ENCODE measurements around the gene MIA3. TPM values are rescaled to one million over a fixed set of nuclear protein-coding genes. Genes with fewer than 3 reads are reported as not detected.
"Not testable (repeated sequence)": the region's sequence is repeated elsewhere in the genome, so short reads cannot be mapped to it uniquely, and the experiment has no call there.

Gene MIA3
- total RNA-seq, 1 donor from 2014 or later = 22.8 TPM

- Histone ChIP-seq H3K9me3 (no peaks in the 10 kb centered on the region), H3K27ac (no peak overlapping the region), H3K36me3 (no peaks in the 10 kb centered on the region), H3K27me3 (no peaks in the 10 kb centered on the region), H3K4me1 (peaks cover 0 to 6% of the 10 kb centered on the region in 2 donors), H3K4me3 (no peak overlapping the region)
- intact Hi-C loops (cut with DNase I) = no loop called here
- DNase-seq (ENCODE audit: low spot score in 2 of 2) = no peak
- TF ChIP-seq CTCF (IDR thresholded peaks at IDR 0.05) = no peak
Measured at GRCh38 chr1:222594789-222595188, 23.1 kb upstream of the MIA3 start.

- Histone ChIP-seq H3K36me3 (no peaks in the 10 kb centered on the region), H3K4me3 (no peak overlapping the region), H3K9me3 (no peaks in the 10 kb centered on the region), H3K27ac (no peak overlapping the region), H3K4me1 (no peaks in the 10 kb centered on the region), H3K27me3 (no peaks in the 10 kb centered on the region)
- intact Hi-C loops (cut with DNase I) = no loop called here
- DNase-seq (ENCODE audit: low spot score in 2 of 2) = no peak
- TF ChIP-seq CTCF (IDR thresholded peaks at IDR 0.05) = no peak
Measured at GRCh38 chr1:222596696-222597095, 21.2 kb upstream of the MIA3 start.

- Histone ChIP-seq H3K4me3 (no peak overlapping the region), H3K36me3 (no peaks in the 10 kb centered on the region), H3K4me1 (no peaks in the 10 kb centered on the region), H3K9me3 (no peaks in the 10 kb centered on the region), H3K27ac (no peak overlapping the region), H3K27me3 (no peaks in the 10 kb centered on the region)
- no peak for TF ChIP-seq CTCF (IDR thresholded peaks at IDR 0.05)
- intact Hi-C loops (cut with DNase I) = no loop called here
- DNase-seq (ENCODE audit: low spot score in 2 of 2) = no peak
Measured at GRCh38 chr1:222600281-222600680, 17.6 kb upstream of the MIA3 start.

- intact Hi-C loops (cut with DNase I) = no loop called here
- Histone ChIP-seq H3K4me3 (no peak overlapping the region), H3K27me3 (no peaks in the 10 kb centered on the region), H3K27ac (no peak overlapping the region), H3K9me3 (no peaks in the 10 kb centered on the region), H3K4me1 (no peaks in the 10 kb centered on the region), H3K36me3 (no peaks in the 10 kb centered on the region)
- no peak for TF ChIP-seq CTCF (IDR thresholded peaks at IDR 0.05)
- DNase-seq (ENCODE audit: low spot score in 2 of 2) = no peak
Measured at GRCh38 chr1:222601257-222601656, 16.6 kb upstream of the MIA3 start.

DNA sequence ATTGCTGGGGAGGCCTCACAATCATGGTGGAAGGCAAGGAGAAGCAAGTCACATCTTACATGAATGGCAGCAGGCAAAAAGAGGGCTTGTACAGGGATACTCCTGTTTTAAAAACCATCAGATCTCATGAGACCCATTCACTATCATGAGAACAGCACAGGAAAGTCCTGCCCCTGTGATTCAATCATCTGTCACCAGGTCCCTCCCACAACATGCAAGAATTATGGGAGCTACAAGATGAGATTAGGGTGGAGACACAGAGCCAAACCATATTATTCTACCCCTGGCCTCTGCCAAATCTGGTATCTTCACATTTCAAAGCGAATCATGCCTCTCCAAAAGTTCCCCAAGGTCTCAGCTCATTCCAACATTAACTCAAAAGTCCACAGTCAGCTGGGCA lies 11.1 kb upstream of the MIA3 start:
- Histone ChIP-seq H3K4me3 (no peak overlapping the region), H3K36me3 (no peaks in the 10 kb centered on the region), H3K27ac (no peak overlapping the region), H3K27me3 (no peaks in the 10 kb centered on the region), H3K9me3 (no peaks in the 10 kb centered on the region), H3K4me1 (no peaks in the 10 kb centered on the region)
- intact Hi-C loops (cut with DNase I) = no loop called here
- TF ChIP-seq CTCF (IDR thresholded peaks at IDR 0.05) = no peak
- DNase-seq (ENCODE audit: low spot score in 2 of 2) = no peak

DNA sequence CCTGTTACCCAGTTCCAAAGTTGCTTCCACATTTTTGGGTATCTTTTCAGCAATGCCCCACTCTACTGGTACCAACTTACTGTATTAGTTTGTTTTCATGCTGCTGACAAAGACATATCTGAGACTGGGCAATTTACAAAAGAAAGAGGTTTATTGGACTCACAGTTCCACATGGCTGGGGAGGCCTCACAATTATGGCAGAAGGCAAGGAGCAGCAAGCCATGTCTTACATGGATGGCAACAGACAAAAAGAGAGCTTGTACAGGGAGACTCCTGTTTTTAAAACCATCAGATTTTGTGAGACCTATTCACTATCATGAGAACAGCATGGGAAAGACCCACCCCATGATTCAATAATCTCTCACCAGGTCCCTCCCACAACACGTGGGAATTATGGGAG lies 8.8 kb upstream of the MIA3 start:
- H3K4me3 ChIP-seq; DNase-seq (ENCODE audit: low spot score in 2 of 2); H3K27ac ChIP-seq; H3K36me3 ChIP-seq; H3K9me3 ChIP-seq; H3K4me1 ChIP-seq; intact Hi-C loops (cut with DNase I); H3K27me3 ChIP-seq: not testable (repeated sequence)

All from ascending aorta (tissue), 2 donors.